HL-60 (cell line): ENCODE measurements around the gene MRPL22.

Experiments
- DNase-seq, 2 experiments: peaks; one replicate each; pipeline ENCODE4 v3.0.0-alpha.2; 2010 to 2020; ENCODE audit warnings: low read depth in 1 of 2, low spot score in 1 of 2
- H3K27ac ChIP-seq: fragments of 250-450 bp; sonication (Bioruptor Pico); replicated peaks from 2 replicates; pipeline ENCODE4 v1.5.1; 2020; ENCODE audit warnings: mild to moderate bottlenecking, moderate library complexity
- H3K27me3 ChIP-seq: fragments of 250-450 bp; sonication (Bioruptor Pico); 2 replicates; pipeline ENCODE4 v1.5.1; 2021; ENCODE audit warnings: mild to moderate bottlenecking, moderate library complexity; ENCODE audit not compliant: insufficient read depth, poor library complexity, severe bottlenecking
- H3K4me3 ChIP-seq: replicated peaks from 2 replicates; pipeline ENCODE4 v1.5.1; 2011; ENCODE audit warnings: mild to moderate bottlenecking, control low read depth, low read length; ENCODE audit not compliant: insufficient read depth
- CTCF ChIP-seq: IDR thresholded peaks from one replicate; pipeline ENCODE4 v1.5.1; 2011; ENCODE audit warnings: low read length, control low read depth, inconsistent platforms; ENCODE audit not compliant: insufficient read depth
- GABPA ChIP-seq: IDR thresholded peaks from 2 replicates; pipeline ENCODE4 v1.6.1; 2012; ENCODE audit warnings: low read depth
- POLR2AphosphoS5 ChIP-seq: IDR thresholded peaks from 2 replicates; pipeline ENCODE4 v1.6.1; 2012; ENCODE audit warnings: low read depth
- REST ChIP-seq: IDR thresholded peaks from 2 replicates; pipeline ENCODE4 v1.6.1; 2012; ENCODE audit warnings: low read depth; ENCODE audit not compliant: insufficient replicate concordance
- SPI1 ChIP-seq: IDR thresholded peaks from 2 replicates; pipeline ENCODE4 v1.6.1; 2012; ENCODE audit warnings: low read depth, mild to moderate bottlenecking, borderline replicate concordance

Gene MRPL22

GRCh38 chr5:154986151-154986550, 45.3 kb downstream of the MRPL22 start:
- DNase-seq, result no peak

GRCh38 chr5:154989626-154990025, 48.8 kb downstream of the MRPL22 start:
- DNase-seq, result no peak
- H3K4me3 ChIP-seq, result no peak overlapping the region
- H3K27ac ChIP-seq, result no peak overlapping the region
- TF ChIP-seq GABPA (no peak), CTCF (no peak), POLR2AphosphoS5 (no peak), REST (no peak), SPI1 (no peak)
- H3K27me3 ChIP-seq, result no peaks in the 10 kb centered on the region

More at GRCh38 chr5:154986151-154986550, 45.3 kb downstream of the MRPL22 start:
- TF ChIP-seq CTCF, result no peak
- TF ChIP-seq REST, result no peak
- TF ChIP-seq SPI1, result no peak
- no peak for TF ChIP-seq POLR2AphosphoS5
- no peak for TF ChIP-seq GABPA
- Histone ChIP-seq H3K4me3 (no peak overlapping the region), H3K27ac (no peak overlapping the region), H3K27me3 (no peaks in the 10 kb centered on the region)

GRCh38 chr5:154993461-154993860, 52.6 kb downstream of the MRPL22 start:
- no peak for DNase-seq
- Histone ChIP-seq H3K27me3 (no peaks in the 10 kb centered on the region), H3K27ac (no peak overlapping the region), H3K4me3 (no peak overlapping the region)
- no peak for TF ChIP-seq POLR2AphosphoS5
- TF ChIP-seq CTCF, result no peak
- no peak for TF ChIP-seq REST
- TF ChIP-seq GABPA, result no peak
- no peak for TF ChIP-seq SPI1
